K562 (cell line): Measurements from ENCODE around the gene TNIP2. TPM values are rescaled to one million over a fixed set of nuclear protein-coding genes. Genes with fewer than 3 reads are reported as not detected.

Experiments
- FOXA3 ChIP-seq, 2 experiments: fragments of 450-650 bp in 1 of 2; sonication (generic) in 1 of 2; formaldehyde crosslinking; IDR thresholded peaks in 1 of 2; conservative IDR thresholded peaks in 1 of 2; 2 replicates each; pipeline versions ENCODE4 v1.4.0 to v1.8.0; 2020 to 2022; ENCODE audit warnings: mild to moderate bottlenecking in 2 of 2, missing genetic modification reagents in 1 of 2
- HBP1 ChIP-seq: fragments of 450-650 bp; formaldehyde crosslinking; IDR thresholded peaks from 2 replicates; pipeline ENCODE4 v1.4.0; 2022; ENCODE audit warnings: missing genetic modification characterization
- THRB ChIP-seq: fragments of 450-650 bp; formaldehyde crosslinking; conservative IDR thresholded peaks from 2 replicates; pipeline ENCODE4 v1.4.0; 2022; ENCODE audit warnings: mild to moderate bottlenecking, missing genetic modification characterization
- ZBTB7A ChIP-seq: IDR thresholded peaks from 2 replicates; pipeline ENCODE4 v1.6.1; 2011; ENCODE audit warnings: low read depth, mild to moderate bottlenecking, low read length, moderate library complexity, borderline replicate concordance; ENCODE audit not compliant: control insufficient read depth
- ZKSCAN1 ChIP-seq: fragments of 150-350 bp; IDR thresholded peaks from 2 replicates; pipeline ENCODE4 v1.6.1; 2016; ENCODE audit warnings: low read depth, low read length
- polyA plus RNA-seq, 8 experiments: library from polyadenylated mRNA; depleted of rRNA in 4 of 8; stranded (reverse) in 5 of 8; unstranded in 3 of 8; fragments of >200 nt; fragmentation: Nextera tagmentation in 2 of 8; fragmentation: Illumina TruSeq in 1 of 8; extraction: Ambion mirVana in 2 of 8; extraction: Trizol in 1 of 8; gene quantifications; 2 replicates each; pipeline versions ENCODE4 v1.2.1 to v1.2.3, GENCODE V29; 2011 to 2014; ENCODE audit warnings: inconsistent platforms in 1 of 8, missing spikeins in 1 of 8
- total RNA-seq, 7 experiments: library from RNA; depleted of rRNA in 6 of 7; stranded (reverse); fragments of >200 nt in 6 of 7; fragmentation: Illumina TruSeq in 2 of 7; extraction: Trizol in 2 of 7; gene quantifications; 2 replicates each; pipeline versions ENCODE4 v1.2.1 to v1.2.3, GENCODE V29; 2011 to 2021; ENCODE audit warnings: low replicate concordance in 1 of 7

The TNIP2 gene
- total and polyA plus RNA-seq, 9 of the 15 experiments (the other 6 are each of a cell fraction or from before 2014, with no cell fraction given): 0.61 to 42.6 (median 19.5) TPM

GRCh38 chr4:2754848-2755819, 1.0 kb downstream of the TNIP2 start (continued):
- 0 out of 2 replicates have a peak, but pooled peaks have one; percentile 46 for TF ChIP-seq ZBTB7A
- TF ChIP-seq HBP1 (CRISPR knock-in tag): peak; percentile 80; the same call in 1 of the 2 replicates
- TF ChIP-seq ZKSCAN1: no peak
- no peak for TF ChIP-seq FOXA3 (CRISPR knock-in tag; conservative IDR thresholded peaks at IDR 0.05 in 1 of 2, IDR thresholded peaks at IDR 0.05 in 1 of 2)
- 0 out of 2 replicates have a peak, but pooled peaks have one; percentile 41 for TF ChIP-seq THRB (CRISPR knock-in tag)
- TF ChIP-seq, all 486 proteins: peak for 4
